ENCODE measurements around the gene ATP5MC2. TPM values are rescaled to one million over a fixed set of nuclear protein-coding genes. Genes with fewer than 3 reads are reported as not detected.
"Not testable (repeated sequence)": the region's sequence is repeated elsewhere in the genome, so short reads cannot be mapped to it uniquely, and the experiment has no call there.

ATP5MC2 gene
- total and polyA plus RNA-seq, 2 of the 4 experiments (the other 2 are of a cell fraction): 309 to 361 TPM

- H3K9ac ChIP-seq (ENCODE audit: low read depth, low read length); H3K9me3 ChIP-seq (ENCODE audit: control insufficient read depth, insufficient read depth, low read length); H2BK120ac ChIP-seq (ENCODE audit: low read depth, low read length); H3K9me1 ChIP-seq (ENCODE audit: insufficient read depth, low read length); H4K91ac ChIP-seq (ENCODE audit: insufficient read depth, low read depth, low read length); H3K4me2 ChIP-seq (ENCODE audit: low read depth, low read length); H3K4me1 ChIP-seq (ENCODE audit: control insufficient read depth, insufficient read depth, low read length); CTCF ChIA-PET; H3K79me1 ChIP-seq (ENCODE audit: low read depth in 1 of 2, low read length in 2 of 2); in situ Hi-C loops (cut with MboI; ENCODE audit: low sequenced_read_pairs); ATAC-seq (ENCODE audit: low read depth); DNase-seq; H3K27ac ChIP-seq (ENCODE audit: insufficient read depth, low read length); dilution Hi-C loops (cut with HindIII; ENCODE audit: low sequenced_read_pairs, unreplicated experiment); H3K27me3 ChIP-seq (ENCODE audit: control insufficient read depth, insufficient read depth, low read length); H3K14ac ChIP-seq (replicated peaks; ENCODE audit: low read depth, low read length); intact Hi-C loops (cut with micrococcal nuclease); H4K8ac ChIP-seq (ENCODE audit: low read depth in 2 of 2, low read length in 2 of 2); H2AK9ac ChIP-seq (replicated peaks; ENCODE audit: low read depth, low read length, poor library complexity); BruUV-seq (replicated peaks); H2BK15ac ChIP-seq (ENCODE audit: low read depth, low read length); POLR2A ChIA-PET (ENCODE audit: unreplicated experiment); H3K18ac ChIP-seq (ENCODE audit: low read depth, low read length); H4K20me1 ChIP-seq (ENCODE audit: insufficient read depth, low read length); H2AFZ ChIP-seq (replicated peaks; ENCODE audit: low read length, poor library complexity); H2BK20ac ChIP-seq (ENCODE audit: low read depth, low read length); H3K36me3 ChIP-seq (ENCODE audit: control insufficient read depth, insufficient read depth, low read length); H3K4ac ChIP-seq (ENCODE audit: low read depth, low read length); H3K56ac ChIP-seq (ENCODE audit: extremely low read depth, insufficient read depth, low read length); H3K4me3 ChIP-seq (ENCODE audit: insufficient read depth, low read depth, low read length); H2BK5ac ChIP-seq (ENCODE audit: low read depth, low read length, poor library complexity, severe bottlenecking); H2AK5ac ChIP-seq (ENCODE audit: low read depth, low read length); H4K5ac ChIP-seq (ENCODE audit: low read depth, low read length); H3K23ac ChIP-seq (ENCODE audit: low read depth, low read length): not testable (repeated sequence)
- no CpG with 5 or more reads among the region's 4 CpGs for WGBS, 2 experiments (ENCODE audit: extremely low coverage in 2 of 2, insufficient read length in 1 of 2)
Measured at GRCh38 chr12:53646300-53646699, 29.6 kb downstream of the ATP5MC2 start.
